Hepatocyte (in vitro differentiated cells): Measurements from ENCODE around the gene CEP152. TPM values are rescaled to one million over a fixed set of nuclear protein-coding genes. Genes with fewer than 3 reads are reported as not detected.

Experiments
- DNase-seq: peaks from one replicate; pipeline ENCODE4 v3.0.0-alpha.2; 2016; ENCODE audit warnings: low spot score
- H2AFZ ChIP-seq: fragments of 200-600 bp; sonication (generic); 2 replicates; pipeline ENCODE4 v1.6.0; 2016; ENCODE audit warnings: antibody characterized with exemption, mild to moderate bottlenecking
- H3K27ac ChIP-seq: fragments of 200-600 bp; sonication (generic); 2 replicates; pipeline ENCODE4 v1.5.1; 2016; ENCODE audit warnings: mild to moderate bottlenecking
- H3K27me3 ChIP-seq: fragments of 200-600 bp; sonication (generic); 2 replicates; pipeline ENCODE4 v1.6.1; 2016
- H3K36me3 ChIP-seq: fragments of 200-600 bp; sonication (generic); replicated peaks from 2 replicates; pipeline ENCODE4 v1.5.1; 2016; ENCODE audit warnings: low read depth; ENCODE audit not compliant: insufficient read depth
- H3K4me1 ChIP-seq: fragments of 200-600 bp; sonication (generic); 2 replicates; pipeline ENCODE4 v1.5.1; 2016; ENCODE audit warnings: mild to moderate bottlenecking, moderate library complexity; ENCODE audit not compliant: insufficient read depth
- H3K4me2 ChIP-seq: fragments of 200-600 bp; sonication (generic); 2 replicates; pipeline ENCODE4 v1.6.0; 2016
- H3K4me3 ChIP-seq: fragments of 200-600 bp; sonication (generic); 2 replicates; pipeline ENCODE4 v1.5.1; 2016; ENCODE audit warnings: mild to moderate bottlenecking
- H3K79me2 ChIP-seq: fragments of 200-600 bp; sonication (generic); 2 replicates; pipeline ENCODE4 v1.6.0; 2017; ENCODE audit warnings: mild to moderate bottlenecking
- H3K9me2 ChIP-seq: fragments of 200-600 bp; sonication (generic); replicated peaks from 2 replicates; pipeline ENCODE4 v1.6.0; 2017; ENCODE audit warnings: mild to moderate bottlenecking; ENCODE audit not compliant: insufficient read depth
- H3K9me3 ChIP-seq: fragments of 200-600 bp; sonication (generic); 2 replicates; pipeline ENCODE4 v1.5.1; 2016; ENCODE audit warnings: low read depth, mild to moderate bottlenecking
- H4K20me1 ChIP-seq: fragments of 200-600 bp; sonication (generic); 2 replicates; pipeline ENCODE4 v1.6.0; 2016; ENCODE audit warnings: mild to moderate bottlenecking; ENCODE audit not compliant: insufficient read depth, poor library complexity, severe bottlenecking
- CTCF ChIP-seq: fragments of 200-600 bp; sonication (generic); IDR thresholded peaks from 2 replicates; pipeline ENCODE4 v1.5.1; 2016; ENCODE audit warnings: antibody characterized with exemption, mild to moderate bottlenecking; ENCODE audit not compliant: poor library complexity
- EZH2 ChIP-seq: fragments of 200-600 bp; sonication (generic); IDR thresholded peaks from 2 replicates; pipeline ENCODE4 v1.6.1; 2016; ENCODE audit warnings: antibody characterized with exemption, mild to moderate bottlenecking, borderline replicate concordance
- EZH2phosphoT487 ChIP-seq: fragments of 200-600 bp; sonication (generic); IDR thresholded peaks from one replicate; pipeline ENCODE4 v1.6.1; 2018; ENCODE audit warnings: antibody characterized with exemption, mild to moderate bottlenecking, low read depth, moderate library complexity; ENCODE audit not compliant: unreplicated experiment, severe bottlenecking
- WGBS: methylation state at CpG from one replicate; pipeline ENCODE4 v1.1.6; 2016; ENCODE audit warnings: low lambda C conversion rate; ENCODE audit errors: missing lambda C conversion rate; 5-methylcytosine and 5-hydroxymethylcytosine counted together
- polyA plus RNA-seq: library from polyadenylated mRNA; unstranded; fragments of >200 nt; fragmentation: Nextera tagmentation; extraction: Ambion mirVana; gene quantifications from 2 replicates; pipeline ENCODE4 v1.2.1, GENCODE V29; 2016
- total RNA-seq: library from RNA; depleted of rRNA; stranded (reverse); fragments of >200 nt; gene quantifications from 2 replicates; pipeline ENCODE4 v1.2.3, GENCODE V29; 2014

CEP152 gene
- total and polyA plus RNA-seq, 2 experiments from 2014 or later, result 4.7 to 6.3 TPM

GRCh38 chr15:48781481-48782081 lies 29.3 kb downstream of the CEP152 start:
- H3K36me3 ChIP-seq, result no peaks in the 10 kb centered on the region
- peak; percentile 35 for DNase-seq
- no peaks in the 10 kb centered on the region for H3K27me3 ChIP-seq
- no peak overlapping the region for H3K4me2 ChIP-seq
- H3K27ac ChIP-seq, result no peak overlapping the region
- no peaks in the 10 kb centered on the region for H4K20me1 ChIP-seq
- TF ChIP-seq EZH2 (no peak), CTCF (no peak), EZH2phosphoT487 (no peak)
- no peak overlapping the region for H3K4me3 ChIP-seq
- no peaks in the 10 kb centered on the region for H3K79me2 ChIP-seq
- H3K9me2 ChIP-seq, result no peaks in the 10 kb centered on the region
- 91% methylated on average over 5 of the region's 5 CpGs for WGBS
- H3K9me3 ChIP-seq, result no peaks in the 10 kb centered on the region
- H3K4me1 ChIP-seq, result no peaks in the 10 kb centered on the region
- no peak overlapping the region for H2AFZ ChIP-seq

- TF ChIP-seq EZH2, result no peak
- no peak for TF ChIP-seq CTCF
- TF ChIP-seq EZH2phosphoT487, result no peak
- Histone ChIP-seq H3K4me2 (no peak overlapping the region), H3K36me3 (no peaks in the 10 kb centered on the region), H4K20me1 (no peaks in the 10 kb centered on the region), H3K27me3 (no peaks in the 10 kb centered on the region), H3K27ac (no peak overlapping the region), H2AFZ (no peak overlapping the region), H3K79me2 (no peaks in the 10 kb centered on the region), H3K4me3 (no peak overlapping the region), H3K4me1 (no peaks in the 10 kb centered on the region), H3K9me3 (no peaks in the 10 kb centered on the region), H3K9me2 (no peaks in the 10 kb centered on the region)
- DNase-seq, result no peak
- 93% methylated on average over 2 of the region's 2 CpGs for WGBS
Observed at GRCh38 chr15:48781017-48781416, 29.9 kb downstream of the CEP152 start.

- Histone ChIP-seq H2AFZ (no peak overlapping the region), H3K4me3 (no peak overlapping the region), H3K9me2 (no peaks in the 10 kb centered on the region), H3K9me3 (no peaks in the 10 kb centered on the region), H3K79me2 (no peaks in the 10 kb centered on the region), H3K4me1 (no peaks in the 10 kb centered on the region), H3K36me3 (no peaks in the 10 kb centered on the region), H3K27me3 (no peaks in the 10 kb centered on the region), H3K4me2 (no peak overlapping the region), H4K20me1 (no peaks in the 10 kb centered on the region), H3K27ac (no peak overlapping the region)
- DNase-seq, result no peak
- WGBS, result 86% methylated on average over 10 of the region's 10 CpGs
- TF ChIP-seq EZH2, result no peak
- TF ChIP-seq CTCF, result no peak
- TF ChIP-seq EZH2phosphoT487, result no peak
Observed at GRCh38 chr15:48778331-48778730, 32.5 kb downstream of the CEP152 start.
